ENCODE data around the gene GRAMD1B.

GRAMD1B gene

DNA sequence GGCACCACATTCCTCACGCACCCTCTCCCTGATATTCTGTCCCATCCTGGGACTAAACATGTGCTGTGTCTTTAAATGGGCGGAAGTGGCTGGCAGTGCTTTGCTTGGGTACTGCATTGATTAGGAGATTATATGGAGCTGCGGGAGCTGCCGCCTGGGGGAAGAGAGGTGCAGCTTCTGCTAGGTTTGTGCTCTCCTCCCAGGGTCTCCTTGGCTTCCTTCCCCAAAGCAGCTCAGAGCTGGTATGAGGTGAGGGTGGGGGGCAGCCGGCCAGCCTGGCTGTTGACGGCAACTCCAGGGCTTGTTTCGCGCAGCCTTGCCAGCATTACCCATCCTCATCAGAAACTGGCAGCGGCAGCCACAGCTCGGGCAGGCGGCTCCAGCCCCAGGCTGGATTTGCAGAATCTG is 95.4 kb downstream of the GRAMD1B start:
- H3K4me3 ChIP-seq (replicated peaks; ENCODE audit: insufficient read depth, low read length), result no peak overlapping the region
- TF ChIP-seq SPI1 (IDR thresholded peaks at IDR 0.05; ENCODE audit: borderline replicate concordance, low read depth) (no peak), GABPA (IDR thresholded peaks at IDR 0.05; ENCODE audit: low read depth) (no peak), POLR2AphosphoS5 (IDR thresholded peaks at IDR 0.05; ENCODE audit: low read depth) (no peak)
- TF ChIP-seq, protein P1, sequence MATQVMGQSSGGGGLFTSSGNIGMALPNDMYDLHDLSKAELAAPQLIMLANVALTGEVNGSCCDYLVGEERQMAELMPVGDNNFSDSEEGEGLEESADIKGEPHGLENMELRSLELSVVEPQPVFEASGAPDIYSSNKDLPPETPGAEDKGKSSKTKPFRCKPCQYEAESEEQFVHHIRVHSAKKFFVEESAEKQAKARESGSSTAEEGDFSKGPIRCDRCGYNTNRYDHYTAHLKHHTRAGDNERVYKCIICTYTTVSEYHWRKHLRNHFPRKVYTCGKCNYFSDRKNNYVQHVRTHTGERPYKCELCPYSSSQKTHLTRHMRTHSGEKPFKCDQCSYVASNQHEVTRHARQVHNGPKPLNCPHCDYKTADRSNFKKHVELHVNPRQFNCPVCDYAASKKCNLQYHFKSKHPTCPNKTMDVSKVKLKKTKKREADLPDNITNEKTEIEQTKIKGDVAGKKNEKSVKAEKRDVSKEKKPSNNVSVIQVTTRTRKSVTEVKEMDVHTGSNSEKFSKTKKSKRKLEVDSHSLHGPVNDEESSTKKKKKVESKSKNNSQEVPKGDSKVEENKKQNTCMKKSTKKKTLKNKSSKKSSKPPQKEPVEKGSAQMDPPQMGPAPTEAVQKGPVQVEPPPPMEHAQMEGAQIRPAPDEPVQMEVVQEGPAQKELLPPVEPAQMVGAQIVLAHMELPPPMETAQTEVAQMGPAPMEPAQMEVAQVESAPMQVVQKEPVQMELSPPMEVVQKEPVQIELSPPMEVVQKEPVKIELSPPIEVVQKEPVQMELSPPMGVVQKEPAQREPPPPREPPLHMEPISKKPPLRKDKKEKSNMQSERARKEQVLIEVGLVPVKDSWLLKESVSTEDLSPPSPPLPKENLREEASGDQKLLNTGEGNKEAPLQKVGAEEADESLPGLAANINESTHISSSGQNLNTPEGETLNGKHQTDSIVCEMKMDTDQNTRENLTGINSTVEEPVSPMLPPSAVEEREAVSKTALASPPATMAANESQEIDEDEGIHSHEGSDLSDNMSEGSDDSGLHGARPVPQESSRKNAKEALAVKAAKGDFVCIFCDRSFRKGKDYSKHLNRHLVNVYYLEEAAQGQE (IDR thresholded peaks at IDR 0.05; ENCODE audit: insufficient replicate concordance, low read depth), result no peak
- TF ChIP-seq, protein P2, sequence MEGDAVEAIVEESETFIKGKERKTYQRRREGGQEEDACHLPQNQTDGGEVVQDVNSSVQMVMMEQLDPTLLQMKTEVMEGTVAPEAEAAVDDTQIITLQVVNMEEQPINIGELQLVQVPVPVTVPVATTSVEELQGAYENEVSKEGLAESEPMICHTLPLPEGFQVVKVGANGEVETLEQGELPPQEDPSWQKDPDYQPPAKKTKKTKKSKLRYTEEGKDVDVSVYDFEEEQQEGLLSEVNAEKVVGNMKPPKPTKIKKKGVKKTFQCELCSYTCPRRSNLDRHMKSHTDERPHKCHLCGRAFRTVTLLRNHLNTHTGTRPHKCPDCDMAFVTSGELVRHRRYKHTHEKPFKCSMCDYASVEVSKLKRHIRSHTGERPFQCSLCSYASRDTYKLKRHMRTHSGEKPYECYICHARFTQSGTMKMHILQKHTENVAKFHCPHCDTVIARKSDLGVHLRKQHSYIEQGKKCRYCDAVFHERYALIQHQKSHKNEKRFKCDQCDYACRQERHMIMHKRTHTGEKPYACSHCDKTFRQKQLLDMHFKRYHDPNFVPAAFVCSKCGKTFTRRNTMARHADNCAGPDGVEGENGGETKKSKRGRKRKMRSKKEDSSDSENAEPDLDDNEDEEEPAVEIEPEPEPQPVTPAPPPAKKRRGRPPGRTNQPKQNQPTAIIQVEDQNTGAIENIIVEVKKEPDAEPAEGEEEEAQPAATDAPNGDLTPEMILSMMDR (IDR thresholded peaks at IDR 0.05; ENCODE audit: insufficient read depth, low read length), result no peak
- no peak for DNase-seq (ENCODE audit: low read depth in 1 of 2, low spot score in 1 of 2)
- no peaks in the 10 kb centered on the region for H3K27me3 ChIP-seq (ENCODE audit: insufficient read depth, poor library complexity, severe bottlenecking)
- no peak overlapping the region for H3K27ac ChIP-seq (replicated peaks)

DNA sequence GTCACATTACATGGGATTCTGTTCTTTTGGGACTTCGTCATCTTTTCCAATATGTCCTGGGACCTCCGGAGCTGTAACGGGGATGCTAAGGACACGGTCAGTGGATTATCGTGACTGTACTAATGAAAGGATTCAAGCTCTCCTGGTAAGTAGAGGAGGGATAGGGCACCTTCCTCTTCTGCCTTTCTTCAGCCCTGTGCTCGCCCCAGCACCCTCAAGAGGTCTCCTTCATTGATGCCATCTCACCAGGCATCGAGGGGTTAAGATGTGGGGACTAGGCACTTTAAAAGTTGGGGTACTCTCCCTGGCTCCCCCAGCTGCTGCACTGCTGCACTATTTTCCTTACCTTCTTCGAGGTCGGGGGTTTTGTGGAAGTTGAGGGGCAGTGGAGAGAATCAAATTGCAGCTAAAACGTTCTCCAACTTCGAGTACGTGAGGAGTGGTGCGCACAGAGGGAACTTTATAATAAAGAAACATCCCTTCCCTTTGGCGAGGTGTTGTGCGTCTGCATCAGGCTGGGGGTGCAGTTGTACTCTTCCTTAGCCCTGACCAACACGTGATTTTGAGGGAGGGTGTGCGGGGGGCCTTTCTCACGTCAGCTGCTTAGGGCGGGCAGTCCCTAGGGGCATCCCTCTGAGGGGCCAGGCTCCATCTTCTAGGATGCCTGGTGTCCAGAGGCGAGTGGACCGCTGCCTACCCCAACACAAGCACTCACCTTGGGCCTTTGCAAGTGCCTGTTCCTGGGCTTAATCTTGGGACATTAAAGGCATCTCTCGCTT is 96.1 kb downstream of the GRAMD1B start:
- Histone ChIP-seq H3K27ac (replicated peaks) (no peak overlapping the region), H3K27me3 (ENCODE audit: insufficient read depth, poor library complexity, severe bottlenecking) (no peaks in the 10 kb centered on the region), H3K4me3 (replicated peaks; ENCODE audit: insufficient read depth, low read length) (no peak overlapping the region)
- no peak for DNase-seq (ENCODE audit: low read depth in 1 of 2, low spot score in 1 of 2)
- TF ChIP-seq, protein P2 (IDR thresholded peaks at IDR 0.05; ENCODE audit: insufficient read depth, low read length), result no peak
- TF ChIP-seq, protein P1 (IDR thresholded peaks at IDR 0.05; ENCODE audit: insufficient replicate concordance, low read depth), result no peak
- no peak for TF ChIP-seq POLR2AphosphoS5 (IDR thresholded peaks at IDR 0.05; ENCODE audit: low read depth)
- TF ChIP-seq SPI1 (IDR thresholded peaks at IDR 0.05; ENCODE audit: borderline replicate concordance, low read depth), result no peak
- no peak for TF ChIP-seq GABPA (IDR thresholded peaks at IDR 0.05; ENCODE audit: low read depth)

DNA sequence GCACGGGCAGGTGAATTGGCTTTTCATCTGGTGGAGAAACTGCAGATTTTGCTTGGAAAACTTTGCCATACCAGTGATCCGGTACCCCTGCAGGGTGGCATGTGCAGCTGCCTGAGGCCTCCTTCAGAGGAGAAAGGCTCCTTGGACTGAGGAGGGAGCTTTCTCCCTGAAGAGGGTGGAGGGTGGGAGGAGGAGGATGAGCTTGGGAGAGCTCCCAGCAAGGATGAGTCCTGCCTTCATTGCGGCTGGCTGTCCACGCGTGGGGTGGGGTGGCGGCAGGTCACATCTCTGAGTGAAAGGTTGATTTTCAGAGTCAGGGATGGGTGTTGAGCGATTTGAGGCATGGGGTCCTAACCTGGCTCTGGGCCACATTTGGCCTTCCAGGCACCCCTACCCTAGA is 96.8 kb downstream of the GRAMD1B start:
- DNase-seq (ENCODE audit: low read depth in 1 of 2, low spot score in 1 of 2), result no peak
- TF ChIP-seq, protein P2 (IDR thresholded peaks at IDR 0.05; ENCODE audit: insufficient read depth, low read length), result no peak
- TF ChIP-seq GABPA (IDR thresholded peaks at IDR 0.05; ENCODE audit: low read depth) (no peak), POLR2AphosphoS5 (IDR thresholded peaks at IDR 0.05; ENCODE audit: low read depth) (no peak), SPI1 (IDR thresholded peaks at IDR 0.05; ENCODE audit: borderline replicate concordance, low read depth) (no peak)
- TF ChIP-seq, protein P1 (IDR thresholded peaks at IDR 0.05; ENCODE audit: insufficient replicate concordance, low read depth), result no peak
- Histone ChIP-seq H3K27ac (replicated peaks) (no peak overlapping the region), H3K27me3 (ENCODE audit: insufficient read depth, poor library complexity, severe bottlenecking) (no peaks in the 10 kb centered on the region), H3K4me3 (replicated peaks; ENCODE audit: insufficient read depth, low read length) (no peak overlapping the region)
